Sigmoid colon (tissue), 4 donors: Measurements from ENCODE around the gene GDF2.

Experiments used
- EP300 ChIP-seq, 4 donors: sonication (generic); formaldehyde crosslinking; IDR thresholded peaks; one replicate each; pipeline ENCODE4 v1.6.1; 2017; ENCODE audit warnings: antibody characterized with exemption in 4 of 4
- POLR2A ChIP-seq, 2 donors: fragments of 450-650 bp; IDR thresholded peaks; one replicate each; pipeline ENCODE4 v1.6.1; 2016; ENCODE audit warnings: antibody characterized with exemption in 2 of 2, mild to moderate bottlenecking in 2 of 2, moderate library complexity in 2 of 2
- TF ChIP-seq, protein P1 (sequence below), 4 experiments: fragments of 450-650 bp in 3 of 4; fragments of 200-600 bp in 1 of 4; IDR thresholded peaks; one replicate each; pipeline ENCODE4 v1.5.1; 2016 to 2019; ENCODE audit warnings: antibody characterized with exemption in 4 of 4, mild to moderate bottlenecking in 3 of 4, moderate library complexity in 2 of 4

DNA sequence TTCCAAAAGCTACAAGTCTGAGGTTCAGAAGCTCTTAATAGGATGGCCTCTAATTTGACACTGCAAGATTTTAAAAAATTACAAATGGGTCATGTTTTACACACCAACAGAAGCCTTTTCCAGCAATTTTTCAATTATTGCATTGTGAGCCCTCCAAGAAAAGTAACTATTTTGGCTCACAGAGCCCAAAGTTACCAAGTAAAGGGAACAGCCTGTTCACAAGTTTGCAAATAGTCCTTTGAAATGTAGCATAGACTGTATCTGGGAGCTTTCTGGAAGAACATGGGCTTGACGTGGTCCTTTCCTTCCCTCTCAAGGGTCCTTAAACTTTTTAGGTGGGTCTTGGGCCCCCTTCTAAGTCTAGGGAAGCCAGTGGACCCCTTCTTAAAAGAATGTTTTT, 23.5 kb upstream of the GDF2 start:
- TF ChIP-seq, protein P1, sequence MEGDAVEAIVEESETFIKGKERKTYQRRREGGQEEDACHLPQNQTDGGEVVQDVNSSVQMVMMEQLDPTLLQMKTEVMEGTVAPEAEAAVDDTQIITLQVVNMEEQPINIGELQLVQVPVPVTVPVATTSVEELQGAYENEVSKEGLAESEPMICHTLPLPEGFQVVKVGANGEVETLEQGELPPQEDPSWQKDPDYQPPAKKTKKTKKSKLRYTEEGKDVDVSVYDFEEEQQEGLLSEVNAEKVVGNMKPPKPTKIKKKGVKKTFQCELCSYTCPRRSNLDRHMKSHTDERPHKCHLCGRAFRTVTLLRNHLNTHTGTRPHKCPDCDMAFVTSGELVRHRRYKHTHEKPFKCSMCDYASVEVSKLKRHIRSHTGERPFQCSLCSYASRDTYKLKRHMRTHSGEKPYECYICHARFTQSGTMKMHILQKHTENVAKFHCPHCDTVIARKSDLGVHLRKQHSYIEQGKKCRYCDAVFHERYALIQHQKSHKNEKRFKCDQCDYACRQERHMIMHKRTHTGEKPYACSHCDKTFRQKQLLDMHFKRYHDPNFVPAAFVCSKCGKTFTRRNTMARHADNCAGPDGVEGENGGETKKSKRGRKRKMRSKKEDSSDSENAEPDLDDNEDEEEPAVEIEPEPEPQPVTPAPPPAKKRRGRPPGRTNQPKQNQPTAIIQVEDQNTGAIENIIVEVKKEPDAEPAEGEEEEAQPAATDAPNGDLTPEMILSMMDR (IDR thresholded peaks at IDR 0.05), result no peak
- no peak for TF ChIP-seq POLR2A (IDR thresholded peaks at IDR 0.05)
- no peak for TF ChIP-seq EP300 (IDR thresholded peaks at IDR 0.05)
